ENCODE data around the gene MITF. TPM values are rescaled to one million over a fixed set of nuclear protein-coding genes. Genes with fewer than 3 reads are reported as not detected.

Gene MITF
- 20.7 TPM for polyA plus RNA-seq (2013, experiment 1 of 2)
- 20.9 TPM for polyA plus RNA-seq (2013, experiment 2 of 2)

- Histone ChIP-seq H3K14ac (ENCODE audit: low read length in 2 of 2) (peak within 1 kb of the TSS in 1 of 2 experiments; percentile 63), H3K27ac (ENCODE audit: low read length, poor library complexity, severe bottlenecking) (peak within 1 kb of the TSS; percentile 26), H3K36me3 (ENCODE audit: control insufficient read depth in 1 of 2, insufficient read depth in 2 of 2, low read depth in 1 of 2, low read length in 2 of 2) (no peaks in the 10 kb centered on the region), H3K4me3 (ENCODE audit: insufficient read depth in 1 of 2, low read depth in 1 of 2, low read length in 2 of 2) (peak within 1 kb of the TSS; percentile 92 to 93), H3K23ac (ENCODE audit: low read length in 2 of 2) (peak within 1 kb of the TSS; percentile 10 to 90), H2BK5ac (ENCODE audit: low read depth, low read length, poor library complexity, severe bottlenecking) (peak within 1 kb of the TSS; percentile 14), H2AFZ (ENCODE audit: low read depth, low read length) (peak within 1 kb of the TSS; percentile 89), H2BK15ac (ENCODE audit: low read depth, poor library complexity, severe bottlenecking) (peak within 1 kb of the TSS; percentile 93), H3K27me3 (ENCODE audit: control insufficient read depth in 1 of 2, insufficient read depth in 1 of 2, low read length in 2 of 2) (peaks cover 0 to 1% of the 10 kb centered on the region in 2 experiments), H3K18ac (ENCODE audit: low read depth in 1 of 2, low read length in 2 of 2) (peak within 1 kb of the TSS; percentile 70 to 83), H3K9me3 (ENCODE audit: control insufficient read depth, low read length) (no peaks in the 10 kb centered on the region), H2BK12ac (ENCODE audit: low read length in 2 of 2) (peak within 1 kb of the TSS in 1 of 2 experiments; percentile 25), H3K79me1 (replicated peaks; ENCODE audit: low read length, poor library complexity, severe bottlenecking) (peaks cover 32% of the 10 kb centered on the region), H2BK120ac (ENCODE audit: low read depth, low read length) (peak within 1 kb of the TSS; percentile 80), H4K8ac (ENCODE audit: low read length) (peak within 1 kb of the TSS; percentile 75), H4K91ac (ENCODE audit: low read length) (peak within 1 kb of the TSS; percentile 68), H2AK5ac (ENCODE audit: low read length, severe bottlenecking) (no peak within 1 kb of the TSS), H3K4ac (ENCODE audit: low read depth in 1 of 2, low read length in 2 of 2) (peak within 1 kb of the TSS in 1 of 2 experiments; percentile 42), H3K4me2 (ENCODE audit: low read length, poor library complexity, severe bottlenecking) (peak within 1 kb of the TSS; percentile 92), H3K9ac (ENCODE audit: low read length) (peak within 1 kb of the TSS; percentile 87), H3K4me1 (ENCODE audit: control insufficient read depth, insufficient read depth, low read depth, low read length) (peaks cover 10% of the 10 kb centered on the region)
- DNase-seq: peak; percentile 94
- under 1% methylated on average over 72 of the region's 81 CpGs for WGBS
Measured at GRCh38 chr3:69739204-69740102, at the start of gene MITF. TSS of gene MITF (plus strand) at chr3:69739464. CDS start at chr3:69739598, 134 bp downstream.

GRCh38 chr3:69691860-69692259 lies 47.4 kb upstream of the MITF start:
- no peak overlapping the region for H4K91ac ChIP-seq (ENCODE audit: low read length)
- H4K8ac ChIP-seq (ENCODE audit: low read length): no peak overlapping the region
- H3K27ac ChIP-seq (ENCODE audit: low read length, poor library complexity, severe bottlenecking): no peak overlapping the region
- no peak overlapping the region for H2AFZ ChIP-seq (ENCODE audit: low read depth, low read length)
- no peaks in the 10 kb centered on the region for H3K79me1 ChIP-seq (replicated peaks; ENCODE audit: low read length, poor library complexity, severe bottlenecking)
- peak overlapping the region; percentile 13 for H3K9ac ChIP-seq (ENCODE audit: low read length)
- no peak for DNase-seq
- no peak overlapping the region for H3K14ac ChIP-seq (ENCODE audit: low read length in 2 of 2)
- no peak overlapping the region for H2BK5ac ChIP-seq (ENCODE audit: low read depth, low read length, poor library complexity, severe bottlenecking)
- no peak overlapping the region for H2BK12ac ChIP-seq (ENCODE audit: low read length in 2 of 2)
- no peak overlapping the region for H2AK5ac ChIP-seq (ENCODE audit: low read length, severe bottlenecking)
- no peak overlapping the region for H2BK15ac ChIP-seq (ENCODE audit: low read depth, poor library complexity, severe bottlenecking)
- no peaks in the 10 kb centered on the region for H3K36me3 ChIP-seq (ENCODE audit: control insufficient read depth in 1 of 2, insufficient read depth in 2 of 2, low read depth in 1 of 2, low read length in 2 of 2)
- H3K9me3 ChIP-seq (ENCODE audit: control insufficient read depth, low read length): no peaks in the 10 kb centered on the region
- no peaks in the 10 kb centered on the region for H3K27me3 ChIP-seq (ENCODE audit: control insufficient read depth in 1 of 2, insufficient read depth in 1 of 2, low read length in 2 of 2)
- peaks cover 4% of the 10 kb centered on the region for H3K4me1 ChIP-seq (ENCODE audit: control insufficient read depth, insufficient read depth, low read depth, low read length)
- no peak overlapping the region for H3K4ac ChIP-seq (ENCODE audit: low read depth in 1 of 2, low read length in 2 of 2)
- WGBS: 87% methylated on average over 4 of the region's 4 CpGs
- no peak overlapping the region for H3K4me3 ChIP-seq (ENCODE audit: insufficient read depth in 1 of 2, low read depth in 1 of 2, low read length in 2 of 2)
- H3K23ac ChIP-seq (ENCODE audit: low read length in 2 of 2): no peak overlapping the region
- H2BK120ac ChIP-seq (ENCODE audit: low read depth, low read length): no peak overlapping the region
- H3K4me2 ChIP-seq (ENCODE audit: low read length, poor library complexity, severe bottlenecking): no peak overlapping the region
- H3K18ac ChIP-seq (ENCODE audit: low read depth in 1 of 2, low read length in 2 of 2): no peak overlapping the region

GRCh38 chr3:69692761-69693160 lies 46.5 kb upstream of the MITF start:
- no peak overlapping the region for H3K14ac ChIP-seq (ENCODE audit: low read length in 2 of 2)
- peak overlapping the region; percentile 72 for H4K91ac ChIP-seq (ENCODE audit: low read length)
- H2AK5ac ChIP-seq (ENCODE audit: low read length, severe bottlenecking): peak overlapping the region; percentile 36
- peak overlapping the region; percentile 12 for H4K8ac ChIP-seq (ENCODE audit: low read length)
- no peak overlapping the region for H2BK120ac ChIP-seq (ENCODE audit: low read depth, low read length)
- H3K9ac ChIP-seq (ENCODE audit: low read length): peak overlapping the region; percentile 13
- H3K4ac ChIP-seq (ENCODE audit: low read depth in 1 of 2, low read length in 2 of 2): no peak overlapping the region
- no peak overlapping the region for H3K4me2 ChIP-seq (ENCODE audit: low read length, poor library complexity, severe bottlenecking)
- no peak overlapping the region for H2AFZ ChIP-seq (ENCODE audit: low read depth, low read length)
- no peaks in the 10 kb centered on the region for H3K9me3 ChIP-seq (ENCODE audit: control insufficient read depth, low read length)
- H3K4me3 ChIP-seq (ENCODE audit: insufficient read depth in 1 of 2, low read depth in 1 of 2, low read length in 2 of 2): no peak overlapping the region
- H2BK12ac ChIP-seq (ENCODE audit: low read length in 2 of 2): peak overlapping the region; percentile 28 to 63
- H3K23ac ChIP-seq (ENCODE audit: low read length in 2 of 2): no peak overlapping the region
- no peak overlapping the region for H2BK5ac ChIP-seq (ENCODE audit: low read depth, low read length, poor library complexity, severe bottlenecking)
- WGBS: 98% methylated on average over 2 of the region's 2 CpGs
- no peaks in the 10 kb centered on the region for H3K27me3 ChIP-seq (ENCODE audit: control insufficient read depth in 1 of 2, insufficient read depth in 1 of 2, low read length in 2 of 2)
- no peak for DNase-seq
- H3K36me3 ChIP-seq (ENCODE audit: control insufficient read depth in 1 of 2, insufficient read depth in 2 of 2, low read depth in 1 of 2, low read length in 2 of 2): no peaks in the 10 kb centered on the region
- peak overlapping the region in 1 of 2 experiments; percentile 28 for H3K18ac ChIP-seq (ENCODE audit: low read depth in 1 of 2, low read length in 2 of 2)
- no peak overlapping the region for H2BK15ac ChIP-seq (ENCODE audit: low read depth, poor library complexity, severe bottlenecking)
- H3K27ac ChIP-seq (ENCODE audit: low read length, poor library complexity, severe bottlenecking): no peak overlapping the region
- H3K4me1 ChIP-seq (ENCODE audit: control insufficient read depth, insufficient read depth, low read depth, low read length): no peaks in the 10 kb centered on the region
- H3K79me1 ChIP-seq (replicated peaks; ENCODE audit: low read length, poor library complexity, severe bottlenecking): no peaks in the 10 kb centered on the region

- H2BK15ac ChIP-seq (ENCODE audit: low read depth, poor library complexity, severe bottlenecking): no peak overlapping the region
- H3K23ac ChIP-seq (ENCODE audit: low read length in 2 of 2): no peak overlapping the region
- DNase-seq: no peak
- H3K27ac ChIP-seq (ENCODE audit: low read length, poor library complexity, severe bottlenecking): no peak overlapping the region
- H3K4ac ChIP-seq (ENCODE audit: low read depth in 1 of 2, low read length in 2 of 2): no peak overlapping the region
- H4K8ac ChIP-seq (ENCODE audit: low read length): no peak overlapping the region
- no peak overlapping the region for H3K18ac ChIP-seq (ENCODE audit: low read depth in 1 of 2, low read length in 2 of 2)
- no peak overlapping the region for H3K4me2 ChIP-seq (ENCODE audit: low read length, poor library complexity, severe bottlenecking)
- no peak overlapping the region for H3K9ac ChIP-seq (ENCODE audit: low read length)
- H2BK120ac ChIP-seq (ENCODE audit: low read depth, low read length): no peak overlapping the region
- no peak overlapping the region for H2AFZ ChIP-seq (ENCODE audit: low read depth, low read length)
- no peak overlapping the region for H3K14ac ChIP-seq (ENCODE audit: low read length in 2 of 2)
- no peaks in the 10 kb centered on the region for H3K4me1 ChIP-seq (ENCODE audit: control insufficient read depth, insufficient read depth, low read depth, low read length)
- no peak overlapping the region for H2AK5ac ChIP-seq (ENCODE audit: low read length, severe bottlenecking)
- H3K79me1 ChIP-seq (replicated peaks; ENCODE audit: low read length, poor library complexity, severe bottlenecking): no peaks in the 10 kb centered on the region
- H3K4me3 ChIP-seq (ENCODE audit: insufficient read depth in 1 of 2, low read depth in 1 of 2, low read length in 2 of 2): no peak overlapping the region
- no peaks in the 10 kb centered on the region for H3K36me3 ChIP-seq (ENCODE audit: control insufficient read depth in 1 of 2, insufficient read depth in 2 of 2, low read depth in 1 of 2, low read length in 2 of 2)
- no peak overlapping the region for H2BK5ac ChIP-seq (ENCODE audit: low read depth, low read length, poor library complexity, severe bottlenecking)
- no peaks in the 10 kb centered on the region for H3K9me3 ChIP-seq (ENCODE audit: control insufficient read depth, low read length)
- H3K27me3 ChIP-seq (ENCODE audit: control insufficient read depth in 1 of 2, insufficient read depth in 1 of 2, low read length in 2 of 2): no peaks in the 10 kb centered on the region
- 80% methylated on average over 1 of the region's 2 CpGs for WGBS
- H4K91ac ChIP-seq (ENCODE audit: low read length): no peak overlapping the region
- H2BK12ac ChIP-seq (ENCODE audit: low read length in 2 of 2): no peak overlapping the region
Measured at GRCh38 chr3:69695443-69695842, 43.8 kb upstream of the MITF start.
